ENCODE results near the gene SVBP. TPM values are rescaled to one million over a fixed set of nuclear protein-coding genes. Genes with fewer than 3 reads are reported as not detected.

The SVBP gene
- total and polyA plus RNA-seq, 9 donors: 39.1 to 55.5 (median 50.7) TPM

- H3K4me3 ChIP-seq (ENCODE audit: low read length): no peak overlapping the region
- H3K36me3 ChIP-seq (ENCODE audit: control insufficient read depth, insufficient read depth, low read length): peaks cover 13% of the 10 kb centered on the region
- DNase-seq: peak; percentile 71
- peak overlapping the region; percentile 76 for H3K27ac ChIP-seq (ENCODE audit: low read length)
- H3K4me1 ChIP-seq (ENCODE audit: control insufficient read depth, insufficient read depth, low read length): peaks cover 13% of the 10 kb centered on the region
- H3K27me3 ChIP-seq (ENCODE audit: control insufficient read depth, insufficient read depth, low read length): no peaks in the 10 kb centered on the region
- H3K9me3 ChIP-seq (replicated peaks; ENCODE audit: control insufficient read depth, low read depth, low read length): no peaks in the 10 kb centered on the region
Measured at GRCh38 chr1:42807056-42807668, 10.0 kb downstream of the SVBP start.

DNA sequence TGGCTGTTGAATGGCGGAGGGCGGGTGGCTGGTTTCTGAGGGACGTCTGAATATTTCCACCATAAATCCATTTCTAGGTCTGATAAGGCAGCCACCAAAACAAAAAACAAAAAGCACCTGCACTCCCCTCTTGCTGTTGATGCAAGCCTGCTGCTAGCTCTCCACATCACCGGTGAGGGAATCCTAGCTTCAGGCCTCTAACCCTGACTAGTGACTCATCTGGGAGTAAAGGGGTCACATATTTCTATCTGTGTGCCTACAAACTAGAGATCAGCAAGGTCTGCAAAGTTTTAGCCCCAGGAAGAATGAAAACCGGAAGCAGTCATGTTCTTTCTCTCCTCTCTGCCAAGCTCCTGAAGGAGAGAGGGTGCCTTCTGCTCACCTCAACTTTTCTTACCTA, 10.6 kb downstream of the SVBP start:
- Histone ChIP-seq H3K4me1 (ENCODE audit: control insufficient read depth, insufficient read depth, low read length) (peaks cover 13% of the 10 kb centered on the region), H3K27me3 (ENCODE audit: control insufficient read depth, insufficient read depth, low read length) (no peaks in the 10 kb centered on the region), H3K9me3 (replicated peaks; ENCODE audit: control insufficient read depth, low read depth, low read length) (no peaks in the 10 kb centered on the region), H3K36me3 (ENCODE audit: control insufficient read depth, insufficient read depth, low read length) (peaks cover 13% of the 10 kb centered on the region), H3K4me3 (ENCODE audit: low read length) (no peak overlapping the region), H3K27ac (ENCODE audit: low read length) (no peak overlapping the region)
- DNase-seq: no peak
- 90% methylated on average over 3 of the region's 5 CpGs for WGBS (ENCODE audit: insufficient coverage)

GRCh38 chr1:42806171-42806570, 11.0 kb downstream of the SVBP start:
- Histone ChIP-seq H3K4me1 (ENCODE audit: control insufficient read depth, insufficient read depth, low read length) (peaks cover 13% of the 10 kb centered on the region), H3K9me3 (replicated peaks; ENCODE audit: control insufficient read depth, low read depth, low read length) (no peaks in the 10 kb centered on the region), H3K4me3 (ENCODE audit: low read length) (no peak overlapping the region)

GRCh38 chr1:42801832-42802473, 15.2 kb downstream of the SVBP start:
- peaks cover 4% of the 10 kb centered on the region for H3K4me1 ChIP-seq (ENCODE audit: control insufficient read depth, insufficient read depth, low read length)
- H3K27me3 ChIP-seq (ENCODE audit: control insufficient read depth, insufficient read depth, low read length): no peaks in the 10 kb centered on the region
- H3K36me3 ChIP-seq (ENCODE audit: control insufficient read depth, insufficient read depth, low read length): peaks cover 8% of the 10 kb centered on the region
- no CpG with 5 or more reads among the region's 8 CpGs for WGBS (ENCODE audit: insufficient coverage)
- peak; percentile 72 for DNase-seq
- H3K4me3 ChIP-seq (ENCODE audit: low read length): no peak overlapping the region
- no peaks in the 10 kb centered on the region for H3K9me3 ChIP-seq (replicated peaks; ENCODE audit: control insufficient read depth, low read depth, low read length)
- no peak overlapping the region for H3K27ac ChIP-seq (ENCODE audit: low read length)

More at GRCh38 chr1:42806171-42806570, 11.0 kb downstream of the SVBP start:
- Histone ChIP-seq H3K36me3 (ENCODE audit: control insufficient read depth, insufficient read depth, low read length) (peaks cover 13% of the 10 kb centered on the region), H3K27ac (ENCODE audit: low read length) (no peak overlapping the region), H3K27me3 (ENCODE audit: control insufficient read depth, insufficient read depth, low read length) (no peaks in the 10 kb centered on the region)
- no peak for DNase-seq

DNA sequence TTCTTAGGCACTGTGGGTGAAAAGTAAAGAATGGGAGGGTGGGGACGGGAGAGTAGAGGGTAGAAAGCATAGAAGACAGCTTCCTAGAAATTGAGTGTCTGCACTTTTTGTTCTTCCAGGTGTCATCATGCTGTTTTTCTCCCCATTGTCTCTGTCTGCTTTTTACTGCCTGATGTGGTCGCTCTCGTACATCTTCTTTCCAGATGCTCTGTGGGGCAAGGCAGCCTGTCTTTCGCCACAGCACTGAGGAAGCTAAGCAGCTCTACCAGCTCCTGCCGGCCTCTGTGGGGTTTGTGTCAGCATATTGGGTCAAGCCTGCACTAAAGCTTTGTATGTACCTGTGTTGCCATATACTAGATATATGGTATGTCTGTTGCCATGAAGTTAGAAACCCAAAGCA, 19.2 kb downstream of the SVBP start:
- Histone ChIP-seq H3K36me3 (ENCODE audit: control insufficient read depth, insufficient read depth, low read length) (no peaks in the 10 kb centered on the region), H3K27ac (ENCODE audit: low read length) (no peak overlapping the region), H3K9me3 (replicated peaks; ENCODE audit: control insufficient read depth, low read depth, low read length) (no peaks in the 10 kb centered on the region), H3K4me1 (ENCODE audit: control insufficient read depth, insufficient read depth, low read length) (no peaks in the 10 kb centered on the region), H3K4me3 (ENCODE audit: low read length) (no peak overlapping the region), H3K27me3 (ENCODE audit: control insufficient read depth, insufficient read depth, low read length) (no peaks in the 10 kb centered on the region)
- no peak for DNase-seq
- 75% methylated on average over 4 of the region's 5 CpGs for WGBS (ENCODE audit: insufficient coverage)

GRCh38 chr1:42797414-42797813, 19.8 kb downstream of the SVBP start:
- WGBS (ENCODE audit: insufficient coverage): no CpG with 5 or more reads among the region's 3 CpGs

DNA sequence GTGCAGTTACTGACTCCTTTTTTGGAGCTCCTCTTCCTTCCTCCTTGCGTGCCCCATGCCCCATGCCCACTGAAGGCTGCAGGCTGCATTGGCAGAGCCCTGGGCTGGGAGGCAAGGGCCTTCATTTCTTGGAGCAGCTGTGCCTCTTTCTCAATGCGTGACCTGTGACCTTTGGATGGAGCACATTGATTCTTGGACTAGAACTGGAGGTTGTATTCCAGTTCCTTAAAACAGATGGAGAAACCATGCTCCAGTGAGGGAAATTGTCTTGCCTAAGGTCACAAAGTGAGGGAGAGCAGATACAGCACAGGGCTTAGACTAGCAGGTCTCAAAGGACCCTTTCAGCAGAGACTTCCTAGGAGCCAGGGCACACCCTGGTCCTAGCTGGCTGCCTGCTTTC, 23.4 kb downstream of the SVBP start:
- 91% methylated on average over 1 of the region's 2 CpGs for WGBS (ENCODE audit: insufficient coverage)
- no peaks in the 10 kb centered on the region for H3K27me3 ChIP-seq (ENCODE audit: control insufficient read depth, insufficient read depth, low read length)
- no peaks in the 10 kb centered on the region for H3K9me3 ChIP-seq (replicated peaks; ENCODE audit: control insufficient read depth, low read depth, low read length)
- no peaks in the 10 kb centered on the region for H3K4me1 ChIP-seq (ENCODE audit: control insufficient read depth, insufficient read depth, low read length)
- DNase-seq: no peak
- no peak overlapping the region for H3K27ac ChIP-seq (ENCODE audit: low read length)
- no peak overlapping the region for H3K4me3 ChIP-seq (ENCODE audit: low read length)
- no peaks in the 10 kb centered on the region for H3K36me3 ChIP-seq (ENCODE audit: control insufficient read depth, insufficient read depth, low read length)

More at GRCh38 chr1:42797414-42797813, 19.8 kb downstream of the SVBP start:
- H3K27ac ChIP-seq (ENCODE audit: low read length): no peak overlapping the region
- DNase-seq: no peak
- H3K4me1 ChIP-seq (ENCODE audit: control insufficient read depth, insufficient read depth, low read length): no peaks in the 10 kb centered on the region
- H3K9me3 ChIP-seq (replicated peaks; ENCODE audit: control insufficient read depth, low read depth, low read length): no peaks in the 10 kb centered on the region
- H3K36me3 ChIP-seq (ENCODE audit: control insufficient read depth, insufficient read depth, low read length): no peaks in the 10 kb centered on the region
- H3K4me3 ChIP-seq (ENCODE audit: low read length): no peak overlapping the region
- no peaks in the 10 kb centered on the region for H3K27me3 ChIP-seq (ENCODE audit: control insufficient read depth, insufficient read depth, low read length)

DNA sequence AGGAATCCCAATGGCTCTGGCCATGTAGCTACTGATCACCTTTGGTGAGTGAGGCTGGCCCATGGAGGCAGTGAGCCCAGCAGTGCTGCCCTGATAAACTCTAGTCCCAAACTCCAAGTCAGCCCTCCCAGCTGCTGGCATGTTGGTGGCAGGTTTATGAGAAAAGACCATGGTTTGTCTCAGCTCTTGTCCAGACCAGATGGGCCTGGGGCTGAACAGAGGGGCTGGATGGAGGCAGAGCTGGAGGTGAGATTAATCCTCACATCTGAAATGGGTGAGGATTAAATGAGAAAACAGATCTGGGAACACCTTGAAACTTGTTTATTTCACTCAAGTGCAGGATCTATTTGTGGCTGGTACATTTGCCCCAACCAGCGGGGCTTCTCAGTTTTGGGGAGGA, 29.2 kb downstream of the SVBP start:
- Histone ChIP-seq H3K27me3 (ENCODE audit: control insufficient read depth, insufficient read depth, low read length) (no peaks in the 10 kb centered on the region), H3K9me3 (replicated peaks; ENCODE audit: control insufficient read depth, low read depth, low read length) (no peaks in the 10 kb centered on the region), H3K27ac (ENCODE audit: low read length) (no peak overlapping the region), H3K4me3 (ENCODE audit: low read length) (no peak overlapping the region), H3K4me1 (ENCODE audit: control insufficient read depth, insufficient read depth, low read length) (peaks cover 15% of the 10 kb centered on the region), H3K36me3 (ENCODE audit: control insufficient read depth, insufficient read depth, low read length) (no peaks in the 10 kb centered on the region)
- WGBS (ENCODE audit: insufficient coverage): no CpG with 5 or more reads among the region's 1 CpG
- DNase-seq: no peak

- no peak overlapping the region for H3K4me3 ChIP-seq (ENCODE audit: low read length)
- H3K9me3 ChIP-seq (replicated peaks; ENCODE audit: control insufficient read depth, low read depth, low read length): no peaks in the 10 kb centered on the region
- no peak overlapping the region for H3K27ac ChIP-seq (ENCODE audit: low read length)
- H3K27me3 ChIP-seq (ENCODE audit: control insufficient read depth, insufficient read depth, low read length): no peaks in the 10 kb centered on the region
- peaks cover 15% of the 10 kb centered on the region for H3K4me1 ChIP-seq (ENCODE audit: control insufficient read depth, insufficient read depth, low read length)
- 80% methylated on average over 1 of the region's 5 CpGs for WGBS (ENCODE audit: insufficient coverage)
- peak; percentile 10 for DNase-seq
- peaks cover 6% of the 10 kb centered on the region for H3K36me3 ChIP-seq (ENCODE audit: control insufficient read depth, insufficient read depth, low read length)
Measured at GRCh38 chr1:42786097-42786496, 31.1 kb downstream of the SVBP start.

DNA sequence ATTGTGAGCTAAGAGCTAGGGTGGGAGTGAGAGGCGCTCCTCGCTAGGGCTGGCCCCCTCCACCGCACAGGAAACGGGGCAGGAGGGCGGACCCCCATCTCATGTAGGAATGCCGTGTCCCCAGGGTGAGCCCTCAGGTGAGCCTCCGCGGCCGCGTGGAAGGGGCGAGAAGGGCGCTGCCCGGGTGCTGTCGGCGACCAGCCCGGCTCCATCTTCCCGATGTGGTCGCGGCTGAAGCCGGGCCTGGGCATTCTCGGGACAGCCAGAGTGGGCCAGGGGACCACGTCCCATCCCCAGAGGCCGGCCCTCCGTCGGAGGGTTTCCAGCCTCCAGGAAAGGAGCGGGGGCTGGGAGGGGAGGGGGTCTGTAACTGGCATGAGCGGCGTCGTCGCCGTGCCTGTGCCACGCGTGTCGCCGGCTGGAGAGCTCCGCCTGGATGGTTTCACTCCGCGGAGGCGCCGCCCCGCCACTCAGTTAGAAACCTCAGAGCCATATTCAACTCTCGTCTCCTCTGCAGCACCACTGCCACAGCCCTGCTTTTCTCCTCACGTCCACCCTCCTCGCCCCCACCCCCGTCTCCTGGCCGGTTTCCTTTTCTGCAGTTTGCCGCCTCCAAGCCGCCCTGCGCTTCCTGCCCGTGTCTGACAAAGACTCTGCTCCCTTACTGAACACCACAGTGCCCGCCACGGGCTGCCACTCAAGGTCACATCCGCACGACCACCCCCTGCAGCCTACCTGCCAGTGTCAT, 32.1 kb downstream of the SVBP start, which contains the start of gene TMEM269:
Gene TMEM269 (plus strand): TSS at position 46 of the 748 bp plus-strand sequence. CDS start 4,903 bp downstream, outside the sequence.
- peak; percentile 31 for DNase-seq
- Histone ChIP-seq H3K4me1 (ENCODE audit: control insufficient read depth, insufficient read depth, low read length) (peaks cover 15% of the 10 kb centered on the region), H3K27ac (ENCODE audit: low read length) (no peak within 1 kb of the TSS), H3K36me3 (ENCODE audit: control insufficient read depth, insufficient read depth, low read length) (peaks cover 8% of the 10 kb centered on the region), H3K9me3 (replicated peaks; ENCODE audit: control insufficient read depth, low read depth, low read length) (no peaks in the 10 kb centered on the region), H3K4me3 (ENCODE audit: low read length) (peak within 1 kb of the TSS; percentile 47), H3K27me3 (ENCODE audit: control insufficient read depth, insufficient read depth, low read length) (no peaks in the 10 kb centered on the region)
- 3% methylated on average over 51 of the region's 54 CpGs for WGBS (ENCODE audit: insufficient coverage)
